Fibroblast of villous mesenchyme (primary cell): Measurements from ENCODE around the gene PAPPA2. TPM values are rescaled to one million over a fixed set of nuclear protein-coding genes. Genes with fewer than 3 reads are reported as not detected.

Source experiments
- DNase-seq: peaks from one replicate; pipeline ENCODE4 v3.0.0-alpha.2; 2010; ENCODE audit warnings: low read depth
- H3K4me3 ChIP-seq: 2 replicates; pipeline ENCODE4 v1.5.1; 2011; ENCODE audit warnings: low read depth, mild to moderate bottlenecking, low read length
- total RNA-seq: library from RNA; depleted of rRNA; stranded (reverse); fragments of >200 nt; gene quantifications from 2 replicates; pipeline ENCODE4 v1.2.3, GENCODE V29; 2012
- TF ChIP-seq, protein P1 (sequence below): IDR thresholded peaks from 2 replicates; pipeline ENCODE4 v1.5.1; 2012; ENCODE audit warnings: low read depth, mild to moderate bottlenecking, low read length; ENCODE audit not compliant: insufficient read depth

PAPPA2 gene
- total RNA-seq, 1 donor, result 1.3 TPM

DNA sequence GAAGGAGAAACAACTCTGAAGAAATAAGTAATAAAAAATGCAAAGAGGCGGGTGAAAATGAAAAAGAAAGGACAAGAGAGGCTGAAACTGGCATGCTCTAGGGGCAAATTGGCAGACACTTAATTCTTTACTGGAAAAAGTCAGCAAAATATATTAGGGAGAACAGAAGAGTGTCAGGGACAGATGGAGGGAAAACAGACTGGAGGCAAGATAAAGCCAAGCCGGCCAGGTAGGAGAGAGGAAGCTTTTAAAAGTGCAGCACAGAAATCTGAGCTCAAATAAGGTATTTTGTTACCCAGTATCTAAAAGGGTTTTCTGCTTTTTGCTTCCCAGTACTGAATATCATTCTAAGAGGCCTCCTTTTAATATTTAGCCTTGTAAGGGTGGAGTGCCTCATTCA lies 339.3 kb downstream of the PAPPA2 start:
- TF ChIP-seq, protein P1, sequence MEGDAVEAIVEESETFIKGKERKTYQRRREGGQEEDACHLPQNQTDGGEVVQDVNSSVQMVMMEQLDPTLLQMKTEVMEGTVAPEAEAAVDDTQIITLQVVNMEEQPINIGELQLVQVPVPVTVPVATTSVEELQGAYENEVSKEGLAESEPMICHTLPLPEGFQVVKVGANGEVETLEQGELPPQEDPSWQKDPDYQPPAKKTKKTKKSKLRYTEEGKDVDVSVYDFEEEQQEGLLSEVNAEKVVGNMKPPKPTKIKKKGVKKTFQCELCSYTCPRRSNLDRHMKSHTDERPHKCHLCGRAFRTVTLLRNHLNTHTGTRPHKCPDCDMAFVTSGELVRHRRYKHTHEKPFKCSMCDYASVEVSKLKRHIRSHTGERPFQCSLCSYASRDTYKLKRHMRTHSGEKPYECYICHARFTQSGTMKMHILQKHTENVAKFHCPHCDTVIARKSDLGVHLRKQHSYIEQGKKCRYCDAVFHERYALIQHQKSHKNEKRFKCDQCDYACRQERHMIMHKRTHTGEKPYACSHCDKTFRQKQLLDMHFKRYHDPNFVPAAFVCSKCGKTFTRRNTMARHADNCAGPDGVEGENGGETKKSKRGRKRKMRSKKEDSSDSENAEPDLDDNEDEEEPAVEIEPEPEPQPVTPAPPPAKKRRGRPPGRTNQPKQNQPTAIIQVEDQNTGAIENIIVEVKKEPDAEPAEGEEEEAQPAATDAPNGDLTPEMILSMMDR, result no peak
- no peak for DNase-seq
- no peak overlapping the region for H3K4me3 ChIP-seq

DNA sequence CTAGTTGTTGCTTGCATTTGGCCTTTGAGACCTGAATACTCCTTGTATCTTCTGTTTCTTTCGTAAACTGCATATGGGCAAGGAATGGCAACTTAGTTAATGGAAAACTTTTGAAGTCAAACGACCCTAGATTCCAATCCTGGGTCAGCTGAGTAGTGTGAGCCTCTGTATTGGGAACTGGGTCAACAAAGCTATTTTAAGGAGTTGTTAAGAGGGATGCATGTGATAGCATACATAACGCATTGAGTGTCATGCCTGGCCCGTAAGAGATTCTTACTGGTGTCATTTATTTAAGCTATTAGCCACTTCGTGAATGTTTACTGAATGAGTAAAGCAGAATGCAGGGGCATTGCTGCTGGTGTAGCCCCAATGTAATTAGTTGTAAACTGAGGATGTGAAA lies 340.1 kb downstream of the PAPPA2 start:
- TF ChIP-seq, protein P1, result no peak
- DNase-seq, result no peak
- no peak overlapping the region for H3K4me3 ChIP-seq

DNA sequence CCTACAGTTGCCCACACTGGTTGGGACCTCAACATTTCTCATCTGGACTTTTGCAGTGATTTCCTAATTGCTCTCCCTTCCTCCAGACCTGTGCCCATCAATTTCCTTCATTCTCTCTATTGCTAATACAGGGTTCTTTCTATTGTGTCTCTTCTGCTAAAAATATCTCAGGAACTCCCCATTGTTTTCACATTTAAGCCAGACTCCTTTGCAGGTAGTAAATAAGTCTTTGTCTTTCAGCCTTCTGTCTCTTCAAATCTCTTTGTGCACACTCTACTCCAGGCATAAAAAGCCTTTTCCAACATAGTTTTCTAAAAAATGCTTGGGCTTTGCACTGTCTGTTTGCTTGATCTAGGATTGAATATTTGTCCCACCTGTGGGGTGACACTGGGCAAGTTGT lies 340.6 kb downstream of the PAPPA2 start:
- H3K4me3 ChIP-seq, result no peak overlapping the region
- DNase-seq, result no peak
- TF ChIP-seq, protein P1, result no peak

DNA sequence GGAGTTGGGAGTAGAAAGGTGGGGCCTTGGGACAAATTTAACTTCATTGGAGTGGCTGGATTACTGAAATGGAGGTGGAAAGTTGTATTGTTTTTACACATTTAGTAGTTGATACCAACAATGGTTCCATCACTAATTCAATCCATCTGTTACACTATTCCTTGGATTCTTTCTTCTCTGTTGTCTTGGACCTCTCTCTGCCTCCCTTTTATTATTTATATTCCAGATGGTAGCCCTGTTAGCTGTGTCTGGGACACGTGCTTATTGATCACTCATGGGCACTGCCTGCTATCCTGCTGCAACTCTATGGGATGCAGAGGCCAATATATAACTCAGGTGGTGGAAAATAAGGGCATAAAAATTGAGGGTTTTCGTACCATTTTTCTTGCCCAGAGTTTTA lies 346.3 kb downstream of the PAPPA2 start:
- no peak for DNase-seq
- H3K4me3 ChIP-seq, result no peak overlapping the region
- TF ChIP-seq, protein P1, result no peak

DNA sequence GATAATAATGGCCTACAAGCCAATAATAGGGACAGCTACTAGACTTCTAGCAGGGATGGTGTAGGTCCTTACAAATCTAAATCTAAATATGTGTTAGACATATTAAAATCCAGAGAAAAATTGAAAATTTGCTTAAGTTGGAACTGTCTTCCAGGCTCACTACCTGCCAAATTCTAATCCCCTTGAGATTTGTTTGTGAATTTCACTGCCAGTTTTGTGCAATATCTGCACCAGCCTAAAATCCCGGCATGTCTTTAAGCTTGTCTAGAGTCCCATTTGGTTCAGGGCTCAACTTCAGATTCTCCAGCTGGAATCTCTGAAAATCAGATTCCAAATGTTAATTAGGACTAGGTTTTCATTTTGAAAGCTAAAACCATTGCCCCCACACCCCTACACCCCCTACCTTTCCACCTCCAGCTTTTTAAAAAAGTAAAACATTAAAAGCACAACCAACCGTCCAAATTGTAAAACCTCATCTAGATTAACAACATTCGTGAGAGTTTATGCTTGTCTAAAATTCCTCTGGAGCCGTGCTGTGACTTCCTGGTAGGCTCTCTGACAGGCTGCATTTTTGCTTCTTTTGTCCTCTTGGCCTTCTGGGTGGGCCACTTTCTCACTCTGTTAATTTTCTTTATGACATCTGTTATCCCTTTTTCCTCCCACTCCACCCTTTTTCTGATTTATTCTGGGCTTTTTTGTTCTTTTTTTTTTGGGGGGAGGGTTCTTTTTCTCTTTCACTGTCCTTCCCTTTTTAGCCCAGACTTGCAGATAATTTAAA lies 348.7 kb downstream of the PAPPA2 start:
- TF ChIP-seq, protein P1, result no peak
- no peak for DNase-seq
- no peak overlapping the region for H3K4me3 ChIP-seq

DNA sequence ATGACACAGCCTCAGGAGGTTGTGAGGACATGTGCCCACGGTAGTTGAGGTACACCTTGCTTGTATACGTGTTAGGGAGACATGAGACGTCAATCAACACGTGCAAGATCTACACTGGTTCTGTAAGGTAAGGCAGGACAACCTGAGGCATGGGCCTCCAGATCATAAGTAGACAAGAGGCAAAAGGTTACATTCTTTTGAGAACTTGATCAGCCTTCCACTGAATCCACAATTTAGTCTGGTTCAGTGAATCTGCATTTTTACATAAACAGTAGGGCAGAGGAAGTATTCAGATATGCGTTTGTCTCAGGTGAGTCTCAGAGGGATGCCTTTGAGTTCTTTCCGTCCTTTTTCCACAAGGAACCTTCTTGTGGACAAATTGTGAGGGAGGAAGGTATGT lies 352.6 kb downstream of the PAPPA2 start:
- TF ChIP-seq, protein P1, result no peak

DNA sequence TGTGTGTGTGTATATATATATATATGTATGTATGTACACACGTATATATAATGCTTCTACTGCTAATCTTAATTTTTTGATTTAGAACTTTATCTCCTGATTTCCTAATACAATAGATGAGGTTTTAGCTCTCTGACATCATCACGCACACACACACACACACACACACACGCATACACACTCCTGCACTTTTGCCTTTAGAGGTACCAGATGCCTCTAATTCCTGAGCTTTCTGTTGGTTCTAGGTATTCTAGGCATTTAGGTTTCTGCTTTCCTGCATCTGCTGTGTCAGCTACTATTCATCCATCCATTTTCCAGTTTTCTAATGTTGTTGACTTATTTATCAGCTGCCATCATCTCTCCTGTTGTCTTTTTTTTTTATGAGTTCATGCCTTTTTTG lies 353.3 kb downstream of the PAPPA2 start:
- no peak for DNase-seq
- TF ChIP-seq, protein P1, result no peak
- H3K4me3 ChIP-seq, result no peak overlapping the region

More for the DNA sequence above, 352.6 kb downstream of the PAPPA2 start:
- DNase-seq, result no peak
- H3K4me3 ChIP-seq, result no peak overlapping the region
